ENCODE data around the gene KCNH2. TPM values are rescaled to one million over a fixed set of nuclear protein-coding genes. Genes with fewer than 3 reads are reported as not detected.

Gene KCNH2
- total RNA-seq, 1 donor from 2014 or later, result 3.6 TPM

DNA sequence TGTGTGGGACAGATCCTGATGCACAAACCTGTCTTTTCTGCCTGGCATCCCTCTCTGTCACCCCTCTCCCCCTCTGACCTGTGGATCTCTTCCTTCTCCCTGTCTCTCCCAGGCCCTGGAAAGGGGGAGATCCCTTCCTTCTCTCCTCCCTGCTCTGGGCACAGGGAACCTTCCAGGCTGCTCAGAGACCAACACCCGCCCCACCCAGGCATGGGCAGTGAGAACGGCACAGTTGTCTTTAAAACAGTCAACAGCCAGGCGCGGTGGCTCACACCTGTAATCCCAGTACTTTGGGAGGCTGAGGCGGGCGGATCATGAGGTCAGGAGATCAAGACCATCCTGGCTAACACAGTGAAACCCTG lies 34.7 kb downstream of the KCNH2 start:
- no peaks in the 10 kb centered on the region for H3K9me3 ChIP-seq
- H3K27me3 ChIP-seq, result peaks cover 9% of the 10 kb centered on the region
- DNase-seq (peak; percentile 45), ATAC-seq (no peak)
- H3K4me3 ChIP-seq, result no peak overlapping the region
- no peaks in the 10 kb centered on the region for H3K4me1 ChIP-seq
- intact Hi-C loops (cut with DNase I), result no loop called here
- TF ChIP-seq CTCF (IDR thresholded peaks at IDR 0.05), result no peak
- no peak overlapping the region for H3K27ac ChIP-seq
- no peaks in the 10 kb centered on the region for H3K36me3 ChIP-seq

DNA sequence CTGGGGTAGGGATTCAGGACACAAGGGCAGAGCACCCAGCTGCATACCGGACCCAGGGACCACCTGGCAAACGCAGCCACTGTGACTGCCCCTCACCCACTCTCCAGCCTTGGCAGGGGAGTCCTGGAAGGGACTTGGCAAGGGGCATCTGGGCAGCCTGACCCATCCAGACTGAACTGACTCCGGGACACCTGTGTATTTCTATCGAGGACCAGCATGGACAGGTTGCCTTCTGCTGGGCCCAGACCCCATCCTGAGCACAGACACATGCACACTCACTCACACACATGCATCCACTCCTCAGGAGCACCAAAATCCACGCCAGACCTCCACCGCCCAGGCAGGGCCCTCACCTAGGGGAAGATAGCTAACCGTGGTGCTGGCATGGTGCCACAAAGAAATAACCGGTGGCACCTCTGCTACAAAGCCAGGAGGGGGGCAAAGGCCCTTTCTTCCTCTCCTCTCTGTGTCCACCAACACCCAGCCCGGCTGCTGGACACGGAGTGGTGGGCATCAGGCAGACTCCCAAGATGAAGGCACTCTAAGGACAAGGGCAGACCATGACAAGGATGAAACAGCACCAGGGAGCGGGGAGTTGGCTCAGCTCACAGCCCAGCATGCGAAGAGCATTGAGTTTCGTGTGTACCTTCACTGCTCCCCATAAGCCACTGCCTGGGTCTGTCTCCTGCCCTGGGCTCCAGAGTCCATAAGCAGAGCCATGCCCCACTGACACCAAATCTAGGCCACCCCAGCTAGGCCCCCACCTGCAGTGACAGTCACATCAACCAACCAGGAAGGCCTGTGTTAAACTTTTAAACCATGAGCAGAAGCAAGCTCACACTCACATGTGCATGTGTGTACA lies 35.3 kb downstream of the KCNH2 start:
- ATAC-seq (no peak), DNase-seq (peak; percentile 58)
- Histone ChIP-seq H3K4me1 (no peaks in the 10 kb centered on the region), H3K4me3 (no peak overlapping the region), H3K27me3 (peaks cover 9% of the 10 kb centered on the region), H3K36me3 (no peaks in the 10 kb centered on the region), H3K27ac (no peak overlapping the region), H3K9me3 (no peaks in the 10 kb centered on the region)
- TF ChIP-seq CTCF (IDR thresholded peaks at IDR 0.05), result no peak
- intact Hi-C loops (cut with DNase I), result no loop called here

DNA sequence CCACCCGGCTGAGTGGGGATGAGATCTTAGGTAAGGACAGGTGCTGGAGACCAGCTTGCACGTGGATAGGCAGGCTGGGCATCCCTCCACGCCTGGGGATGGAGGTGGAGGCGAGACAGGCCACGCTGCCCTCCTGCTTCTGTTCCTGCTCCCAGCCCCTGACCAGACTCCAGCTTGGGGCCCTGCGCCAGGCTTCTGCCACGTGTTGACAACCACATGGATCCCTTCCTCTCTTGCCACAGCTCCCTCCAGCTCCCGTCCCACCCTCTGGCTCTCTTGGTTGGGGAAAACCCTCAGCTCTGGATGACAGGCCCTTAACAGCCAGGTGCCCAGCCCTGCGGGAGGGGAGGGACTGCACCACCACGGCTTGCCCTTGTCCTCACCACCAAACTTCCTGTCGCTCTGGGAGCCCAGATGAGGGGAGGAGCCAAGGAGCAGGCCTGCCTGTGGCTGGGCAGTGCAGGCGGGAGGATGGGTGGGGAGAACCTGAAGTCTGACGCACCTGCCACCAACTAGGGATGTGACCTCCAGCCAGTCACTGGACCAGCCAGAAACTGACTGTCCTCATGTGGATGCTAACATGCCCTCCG lies 36.0 kb downstream of the KCNH2 start:
- no peak overlapping the region for H3K27ac ChIP-seq
- peak; percentile 51 for ATAC-seq

DNA sequence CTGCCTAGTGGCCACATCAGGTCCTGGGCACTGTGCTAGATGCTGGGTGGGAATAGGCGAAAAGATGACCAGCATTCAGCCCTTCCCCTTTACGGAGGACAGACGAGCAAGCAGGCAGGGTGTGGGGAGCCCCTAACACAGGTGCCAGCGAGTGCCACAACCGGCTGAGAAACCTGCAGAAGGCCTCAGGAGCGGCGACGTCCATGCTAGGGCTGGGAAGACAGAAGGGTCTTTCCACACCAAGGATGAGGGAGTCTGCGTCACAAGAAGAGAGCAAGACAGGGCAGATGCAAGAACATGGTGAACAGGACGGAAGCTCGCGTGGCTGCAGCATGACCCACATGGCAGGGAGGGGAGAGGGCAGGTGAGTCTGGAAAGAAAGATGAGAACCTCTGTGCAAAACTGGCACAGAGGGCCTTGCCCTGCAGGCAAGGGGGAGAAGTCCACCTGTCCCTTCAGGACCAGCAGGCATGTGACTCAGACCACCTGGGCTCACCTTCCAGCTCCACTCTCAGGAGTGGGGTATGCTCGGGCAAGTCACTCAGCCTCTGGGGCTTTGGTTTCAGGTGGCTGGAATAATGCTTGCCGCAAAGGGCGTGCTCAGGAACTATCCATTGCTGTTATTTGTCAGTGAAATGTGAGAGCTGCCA lies 36.6 kb downstream of the KCNH2 start:
- Histone ChIP-seq H3K36me3 (no peaks in the 10 kb centered on the region), H3K4me1 (no peaks in the 10 kb centered on the region), H3K4me3 (no peak overlapping the region), H3K27ac (no peak overlapping the region), H3K27me3 (peaks cover 3% of the 10 kb centered on the region), H3K9me3 (no peaks in the 10 kb centered on the region)
- TF ChIP-seq CTCF (IDR thresholded peaks at IDR 0.05), result no peak
- peak; percentile 53 for DNase-seq
- ATAC-seq, result no peak
- intact Hi-C loops (cut with DNase I), result no loop called here

More for the DNA sequence above, 36.0 kb downstream of the KCNH2 start:
- DNase-seq, result peak; percentile 64
- Histone ChIP-seq H3K27me3 (peaks cover 3% of the 10 kb centered on the region), H3K4me1 (no peaks in the 10 kb centered on the region), H3K36me3 (no peaks in the 10 kb centered on the region), H3K9me3 (no peaks in the 10 kb centered on the region), H3K4me3 (no peak overlapping the region)
- TF ChIP-seq CTCF (IDR thresholded peaks at IDR 0.05), result no peak
- intact Hi-C loops (cut with DNase I), result no loop called here

DNA sequence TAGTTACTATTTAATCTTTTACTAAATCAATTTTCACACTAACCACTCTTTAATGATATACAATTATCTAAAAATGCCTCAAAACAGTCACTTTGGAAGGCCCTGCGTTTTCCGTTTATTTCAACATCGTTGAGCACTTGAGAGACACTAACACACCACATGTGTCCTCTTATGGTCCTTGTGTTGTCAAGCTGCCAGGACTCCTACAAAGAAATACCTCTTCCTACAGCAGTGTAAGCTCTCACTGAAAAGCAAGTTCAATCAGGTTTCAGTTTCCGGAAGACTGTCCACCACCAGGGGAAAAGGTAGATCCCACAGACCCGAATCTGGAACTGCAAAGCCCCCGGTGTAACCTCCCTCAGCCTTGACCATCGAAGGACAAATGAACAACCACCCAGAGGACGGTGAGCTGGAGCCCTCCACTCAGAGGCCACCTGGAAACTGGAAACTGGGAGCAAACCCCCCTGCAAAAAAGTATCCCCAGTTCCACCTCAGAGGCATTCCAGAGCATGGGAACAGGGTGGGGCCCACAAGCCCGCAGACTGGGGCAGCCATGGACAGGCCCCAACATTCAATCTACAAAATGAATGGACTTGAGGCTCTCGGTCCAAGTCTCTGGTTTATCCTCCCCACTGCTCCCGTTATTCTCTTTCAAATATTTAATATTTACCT lies 37.6 kb downstream of the KCNH2 start:
- H3K4me3 ChIP-seq, result no peak overlapping the region
- no peak for TF ChIP-seq CTCF (IDR thresholded peaks at IDR 0.05)
- DNase-seq (peak; percentile 41), ATAC-seq (no peak)
- H3K27me3 ChIP-seq, result peaks cover 3% of the 10 kb centered on the region
- intact Hi-C loops (cut with DNase I), result no loop called here
- no peaks in the 10 kb centered on the region for H3K36me3 ChIP-seq
- no peaks in the 10 kb centered on the region for H3K9me3 ChIP-seq
- no peak overlapping the region for H3K27ac ChIP-seq
- no peaks in the 10 kb centered on the region for H3K4me1 ChIP-seq

Measured in upper lobe of right lung (tissue), 1 donor.